ENCODE measurements around the gene TACC3. TPM values are rescaled to one million over a fixed set of nuclear protein-coding genes. Genes with fewer than 3 reads are reported as not detected.

TACC3 gene
- polyA plus RNA-seq, 1 of the 3 experiments (the other 2 are of a cell fraction) = 49.5 TPM

GRCh38 chr4:1779588-1780382 is 58.5 kb downstream of the TACC3 start:
- Histone ChIP-seq H3K4me2 (no peak overlapping the region), H3K79me2 (ENCODE audit: insufficient read depth) (no peaks in the 10 kb centered on the region), H3F3A (replicated peaks; ENCODE audit: insufficient read depth) (no peaks in the 10 kb centered on the region), H3K4me1 (ENCODE audit: control insufficient read depth in 1 of 2, insufficient read depth in 2 of 2, low read depth in 1 of 2, low read length in 1 of 2) (peaks cover 0 to 20% of the 10 kb centered on the region in 2 experiments; a peak in 1 of 4 replicates), H4K20me1 (ENCODE audit: insufficient read depth) (no peaks in the 10 kb centered on the region), H3K36me3 (replicated peaks in 1 of 2; ENCODE audit: control insufficient read depth in 1 of 2, insufficient read depth in 2 of 2, low read length in 1 of 2) (no peaks in the 10 kb centered on the region), H3K9me2 (no peaks in the 10 kb centered on the region), H2AFZ (ENCODE audit: low read depth) (no peak overlapping the region), H3K9me3 (no peaks in the 10 kb centered on the region), H3K27me3 (ENCODE audit: insufficient read depth) (no peaks in the 10 kb centered on the region), H3K4me3 (ENCODE audit: low read depth in 2 of 2, low read length in 1 of 2) (no peak overlapping the region), H3K27ac (ENCODE audit: low read depth in 2 of 2, low read length in 1 of 2) (no peak overlapping the region), H3K9ac (no peak overlapping the region)
- 76% methylated on average over 6 of the region's 18 CpGs for WGBS (ENCODE audit: low lambda C conversion rate)
- ChIA-PET CTCF (interaction anchor here (0.7 to 1.7 kb wide), 4 partner anchors 12 to 120 kb away, joined by 3 to 4 read pairs (median 4); no protein-coding TSS in a partner anchor), POLR2A (no interaction called here)
- no peak for DNase-seq
- no peak for TF ChIP-seq FOXM1 (IDR thresholded peaks at IDR 0.05; ENCODE audit: low read depth)
- TF ChIP-seq RXRA (IDR thresholded peaks at IDR 0.05; ENCODE audit: borderline replicate concordance, low read depth) = no peak
- no peak for TF ChIP-seq USF2 (IDR thresholded peaks at IDR 0.05; ENCODE audit: borderline replicate concordance, low read depth, low read length)
- TF ChIP-seq EZH2phosphoT487 (IDR thresholded peaks at IDR 0.05; ENCODE audit: borderline replicate concordance, low read depth) = no peak
- no peak for TF ChIP-seq SMC3 (IDR thresholded peaks at IDR 0.05; ENCODE audit: low read depth, low read length)
- no peak for TF ChIP-seq SIN3A (IDR thresholded peaks at IDR 0.05; ENCODE audit: borderline replicate concordance, low read depth, low read length)
- no peak for TF ChIP-seq GABPA (IDR thresholded peaks at IDR 0.05; ENCODE audit: low read depth)
- no peak for TF ChIP-seq ELF1 (IDR thresholded peaks at IDR 0.05)
- TF ChIP-seq, protein P1, sequence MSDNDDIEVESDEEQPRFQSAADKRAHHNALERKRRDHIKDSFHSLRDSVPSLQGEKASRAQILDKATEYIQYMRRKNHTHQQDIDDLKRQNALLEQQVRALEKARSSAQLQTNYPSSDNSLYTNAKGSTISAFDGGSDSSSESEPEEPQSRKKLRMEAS (IDR thresholded peaks at IDR 0.05; ENCODE audit: low read depth) = no peak

- TF ChIP-seq RXRA (IDR thresholded peaks at IDR 0.05; ENCODE audit: borderline replicate concordance, low read depth) (no peak), ZBTB33 (IDR thresholded peaks at IDR 0.05; ENCODE audit: borderline replicate concordance, low read depth) (no peak), PBX3 (IDR thresholded peaks at IDR 0.05) (no peak), USF2 (IDR thresholded peaks at IDR 0.05; ENCODE audit: borderline replicate concordance, low read depth, low read length) (no peak), RFX5 (IDR thresholded peaks at IDR 0.05; ENCODE audit: low read length) (no peak), ELF1 (IDR thresholded peaks at IDR 0.05) (no peak)
- TF ChIP-seq, protein P2, sequence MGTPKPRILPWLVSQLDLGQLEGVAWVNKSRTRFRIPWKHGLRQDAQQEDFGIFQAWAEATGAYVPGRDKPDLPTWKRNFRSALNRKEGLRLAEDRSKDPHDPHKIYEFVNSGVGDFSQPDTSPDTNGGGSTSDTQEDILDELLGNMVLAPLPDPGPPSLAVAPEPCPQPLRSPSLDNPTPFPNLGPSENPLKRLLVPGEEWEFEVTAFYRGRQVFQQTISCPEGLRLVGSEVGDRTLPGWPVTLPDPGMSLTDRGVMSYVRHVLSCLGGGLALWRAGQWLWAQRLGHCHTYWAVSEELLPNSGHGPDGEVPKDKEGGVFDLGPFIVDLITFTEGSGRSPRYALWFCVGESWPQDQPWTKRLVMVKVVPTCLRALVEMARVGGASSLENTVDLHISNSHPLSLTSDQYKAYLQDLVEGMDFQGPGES (IDR thresholded peaks at IDR 0.05; ENCODE audit: low read depth, low read length) = no peak
- H3K36me3 ChIP-seq (replicated peaks in 1 of 2; ENCODE audit: control insufficient read depth in 1 of 2, insufficient read depth in 2 of 2, low read length in 1 of 2) = no peaks in the 10 kb centered on the region
- H3K4me1 ChIP-seq (ENCODE audit: control insufficient read depth in 1 of 2, insufficient read depth in 2 of 2, low read depth in 1 of 2, low read length in 1 of 2) = peaks cover 0 to 26% of the 10 kb centered on the region in 2 experiments; a peak in 1 of 4 replicates
- H4K20me1 ChIP-seq (ENCODE audit: insufficient read depth) = no peaks in the 10 kb centered on the region
- no peak for DNase-seq
- no peaks in the 10 kb centered on the region for H3F3A ChIP-seq (replicated peaks; ENCODE audit: insufficient read depth)
- H3K9ac ChIP-seq = no peak overlapping the region
- no peak overlapping the region for H3K4me2 ChIP-seq
- no peak overlapping the region for H2AFZ ChIP-seq (ENCODE audit: low read depth)
- no peaks in the 10 kb centered on the region for H3K79me2 ChIP-seq (ENCODE audit: insufficient read depth)
- ChIA-PET CTCF (interaction anchor here (1.2 to 1.7 kb wide), 5 partner anchors 13 to 119 kb away, joined by 3 to 7 read pairs (median 4); no protein-coding TSS in a partner anchor), POLR2A (no interaction called here)
- no peak overlapping the region for H3K4me3 ChIP-seq (ENCODE audit: low read depth in 2 of 2, low read length in 1 of 2)
- 78% methylated on average over 14 of the region's 14 CpGs for WGBS (ENCODE audit: low lambda C conversion rate)
- no peaks in the 10 kb centered on the region for H3K9me3 ChIP-seq
- no peaks in the 10 kb centered on the region for H3K9me2 ChIP-seq
- H3K27ac ChIP-seq (ENCODE audit: low read depth in 2 of 2, low read length in 1 of 2) = no peak overlapping the region
- no peaks in the 10 kb centered on the region for H3K27me3 ChIP-seq (ENCODE audit: insufficient read depth)
These were observed 59.1 kb downstream of the TACC3 start for GRCh38 chr4:1780435-1780834.

Data from SK-N-SH (cell line).